Measurements from ENCODE around the gene LRRC8A.
"Not testable (repeated sequence)": the region's sequence is repeated elsewhere in the genome, so short reads cannot be mapped to it uniquely, and the experiment has no call there.

LRRC8A gene

DNA sequence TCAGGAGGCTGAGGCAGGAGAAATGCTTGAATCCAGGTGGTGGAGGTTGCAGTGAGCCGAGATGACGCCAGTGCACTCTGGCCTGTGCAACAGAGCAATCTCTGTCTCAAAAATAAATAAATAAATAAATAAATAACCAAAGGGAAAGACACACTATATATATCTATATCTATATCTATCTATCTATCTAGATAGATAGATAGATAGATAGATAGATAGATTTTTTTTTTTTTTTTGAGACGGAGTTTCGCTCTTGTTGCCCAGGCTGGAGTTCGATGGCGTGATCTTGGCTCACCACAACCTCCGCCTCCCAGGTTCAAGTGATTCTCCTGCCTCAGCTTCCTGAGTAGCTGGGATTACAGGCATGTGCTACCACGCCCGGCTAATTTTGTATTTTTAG is 79.5 kb downstream of the LRRC8A start:
- DNase-seq (ENCODE audit: low read depth in 2 of 2) = not testable (repeated sequence)

Data from stimulated activated CD8-positive, alpha-beta memory T cell treated with anti-CD3 and anti-CD28 coated beads, Interleukin-15, amount 100 ng/mL, for 48 hours (primary cell).